ENCODE results near the gene SMPX.

DNA sequence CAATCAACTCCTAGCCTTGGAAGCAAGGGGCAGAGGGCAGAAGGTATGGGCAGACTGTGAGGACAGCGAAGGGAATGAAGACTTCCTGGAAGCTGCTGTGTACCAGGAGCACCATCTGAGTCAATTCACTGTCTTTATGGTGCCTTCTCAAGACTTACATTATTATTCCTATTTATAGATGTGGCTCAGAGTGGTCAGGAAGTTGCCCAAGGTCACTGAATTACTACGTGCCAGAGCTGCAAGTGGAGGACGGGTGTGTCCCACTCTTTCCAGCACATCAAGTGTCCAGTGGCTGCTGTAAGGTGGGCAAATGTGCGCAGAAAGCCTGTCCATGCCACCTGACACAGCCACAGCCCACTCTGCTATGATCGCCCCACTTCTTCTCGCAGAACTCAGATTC, 32.0 kb downstream of the SMPX start:
- TF ChIP-seq, protein P1, sequence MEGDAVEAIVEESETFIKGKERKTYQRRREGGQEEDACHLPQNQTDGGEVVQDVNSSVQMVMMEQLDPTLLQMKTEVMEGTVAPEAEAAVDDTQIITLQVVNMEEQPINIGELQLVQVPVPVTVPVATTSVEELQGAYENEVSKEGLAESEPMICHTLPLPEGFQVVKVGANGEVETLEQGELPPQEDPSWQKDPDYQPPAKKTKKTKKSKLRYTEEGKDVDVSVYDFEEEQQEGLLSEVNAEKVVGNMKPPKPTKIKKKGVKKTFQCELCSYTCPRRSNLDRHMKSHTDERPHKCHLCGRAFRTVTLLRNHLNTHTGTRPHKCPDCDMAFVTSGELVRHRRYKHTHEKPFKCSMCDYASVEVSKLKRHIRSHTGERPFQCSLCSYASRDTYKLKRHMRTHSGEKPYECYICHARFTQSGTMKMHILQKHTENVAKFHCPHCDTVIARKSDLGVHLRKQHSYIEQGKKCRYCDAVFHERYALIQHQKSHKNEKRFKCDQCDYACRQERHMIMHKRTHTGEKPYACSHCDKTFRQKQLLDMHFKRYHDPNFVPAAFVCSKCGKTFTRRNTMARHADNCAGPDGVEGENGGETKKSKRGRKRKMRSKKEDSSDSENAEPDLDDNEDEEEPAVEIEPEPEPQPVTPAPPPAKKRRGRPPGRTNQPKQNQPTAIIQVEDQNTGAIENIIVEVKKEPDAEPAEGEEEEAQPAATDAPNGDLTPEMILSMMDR (IDR thresholded peaks at IDR 0.05) = no peak
- TF ChIP-seq POLR2A (IDR thresholded peaks at IDR 0.05) = no peak
